ENCODE measurements around the gene ASPSCR1.

Gene ASPSCR1

DNA sequence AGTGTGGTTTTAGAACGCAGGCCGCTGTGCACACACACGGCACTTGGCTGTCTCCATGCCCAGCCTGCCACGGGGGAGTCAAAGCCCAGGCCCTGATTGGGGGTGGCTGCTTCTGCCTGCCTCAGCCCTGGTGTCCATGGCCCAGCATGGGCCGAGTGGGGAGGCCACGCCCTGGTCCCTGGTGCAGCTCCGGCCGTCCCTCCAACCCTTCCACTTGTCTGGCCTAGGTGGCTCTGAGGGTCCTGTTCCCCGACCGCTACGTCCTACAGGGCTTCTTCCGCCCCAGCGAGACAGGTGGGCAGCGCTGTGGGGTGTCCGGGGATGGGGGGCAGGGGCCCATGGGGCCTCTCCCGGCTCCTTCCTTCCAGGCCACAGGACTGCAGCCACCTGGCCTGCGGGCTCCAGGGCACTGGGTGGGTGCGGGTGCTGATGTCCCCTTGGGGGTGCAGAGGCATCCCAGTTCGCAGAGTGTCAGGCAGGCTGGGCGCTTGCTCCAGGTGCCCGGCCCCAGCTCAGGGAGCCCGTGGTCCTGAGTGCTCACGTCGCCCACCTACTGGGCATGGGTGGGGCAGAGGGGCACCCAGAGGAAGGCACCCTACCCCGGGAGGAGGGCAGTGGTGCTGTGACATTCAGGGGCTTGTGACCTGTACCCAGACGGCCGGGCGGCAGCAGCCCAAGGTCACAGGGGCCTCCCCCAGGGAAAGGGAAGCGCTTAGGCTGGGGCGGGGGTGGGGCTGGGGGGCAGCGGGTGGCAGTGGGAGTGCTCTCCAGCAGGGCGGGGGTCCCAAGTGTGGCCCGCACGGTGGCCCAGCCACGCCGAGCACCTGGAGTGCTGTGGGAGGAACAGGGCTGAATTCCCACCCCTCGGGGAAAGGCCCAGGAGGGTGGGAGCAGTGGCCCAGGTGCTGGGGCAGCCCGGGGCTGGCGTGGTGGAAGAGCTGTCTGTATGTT is 33.4 kb downstream of the ASPSCR1 start:
- H3K4me3 ChIP-seq (ENCODE audit: low read length) = no peak overlapping the region
- TF ChIP-seq, protein P1, sequence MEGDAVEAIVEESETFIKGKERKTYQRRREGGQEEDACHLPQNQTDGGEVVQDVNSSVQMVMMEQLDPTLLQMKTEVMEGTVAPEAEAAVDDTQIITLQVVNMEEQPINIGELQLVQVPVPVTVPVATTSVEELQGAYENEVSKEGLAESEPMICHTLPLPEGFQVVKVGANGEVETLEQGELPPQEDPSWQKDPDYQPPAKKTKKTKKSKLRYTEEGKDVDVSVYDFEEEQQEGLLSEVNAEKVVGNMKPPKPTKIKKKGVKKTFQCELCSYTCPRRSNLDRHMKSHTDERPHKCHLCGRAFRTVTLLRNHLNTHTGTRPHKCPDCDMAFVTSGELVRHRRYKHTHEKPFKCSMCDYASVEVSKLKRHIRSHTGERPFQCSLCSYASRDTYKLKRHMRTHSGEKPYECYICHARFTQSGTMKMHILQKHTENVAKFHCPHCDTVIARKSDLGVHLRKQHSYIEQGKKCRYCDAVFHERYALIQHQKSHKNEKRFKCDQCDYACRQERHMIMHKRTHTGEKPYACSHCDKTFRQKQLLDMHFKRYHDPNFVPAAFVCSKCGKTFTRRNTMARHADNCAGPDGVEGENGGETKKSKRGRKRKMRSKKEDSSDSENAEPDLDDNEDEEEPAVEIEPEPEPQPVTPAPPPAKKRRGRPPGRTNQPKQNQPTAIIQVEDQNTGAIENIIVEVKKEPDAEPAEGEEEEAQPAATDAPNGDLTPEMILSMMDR (conservative IDR thresholded peaks at IDR 0.05; ENCODE audit: low read length) = no peak
- DNase-seq (ENCODE audit: low read depth) = no peak

DNA sequence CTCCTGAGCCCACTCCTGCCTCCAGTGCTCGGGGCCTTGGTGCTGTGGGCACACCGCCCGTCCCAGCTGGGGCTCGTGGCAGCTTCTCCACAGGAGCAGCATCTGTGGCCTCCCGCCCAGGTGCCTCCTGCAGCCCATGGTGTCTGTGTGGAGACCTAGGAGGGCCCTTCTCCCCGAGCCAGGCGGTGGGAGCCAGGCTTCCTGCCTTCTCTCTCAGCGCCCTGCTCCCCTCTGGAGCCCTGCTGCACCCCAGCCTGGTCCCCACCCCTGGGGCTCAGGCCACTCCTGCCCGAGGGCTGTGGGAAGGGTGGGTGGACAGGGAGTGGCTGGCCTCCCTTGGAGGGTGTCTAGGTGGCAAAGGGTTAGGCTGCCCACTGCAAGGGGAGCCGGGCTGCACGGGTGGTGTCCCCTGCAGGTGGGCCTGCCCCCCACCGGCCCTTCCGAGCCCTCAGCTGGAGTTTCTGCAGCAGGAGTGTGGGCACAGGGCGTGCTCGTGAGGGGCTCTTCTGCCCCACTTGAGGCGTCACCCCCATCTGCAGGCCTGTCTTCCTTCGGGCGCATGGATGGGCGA is 34.3 kb downstream of the ASPSCR1 start:
- no peak for DNase-seq (ENCODE audit: low read depth)
- TF ChIP-seq, protein P1 (conservative IDR thresholded peaks at IDR 0.05; ENCODE audit: low read length) = no peak
- H3K4me3 ChIP-seq (ENCODE audit: low read length) = no peak overlapping the region

DNA sequence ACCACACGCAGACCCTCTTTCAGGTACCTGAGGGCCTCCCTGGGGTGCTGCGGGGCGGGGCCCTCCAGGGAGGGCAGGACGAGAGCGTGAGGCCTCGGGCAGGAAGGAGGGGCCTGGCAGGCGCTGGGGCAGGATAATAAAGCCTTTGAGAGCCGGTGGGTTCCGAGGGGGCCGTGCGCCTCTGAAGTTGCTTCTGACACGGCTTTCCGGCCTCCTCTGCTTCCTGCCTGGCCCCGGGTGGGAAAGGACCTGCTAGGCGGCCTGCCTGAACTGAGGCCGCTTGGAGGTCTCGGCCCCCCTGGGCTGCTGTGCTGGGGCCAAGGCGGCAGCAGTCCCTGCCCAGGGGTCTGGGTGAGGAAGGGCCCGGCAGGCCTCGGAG is 34.8 kb downstream of the ASPSCR1 start:
- no peak overlapping the region for H3K4me3 ChIP-seq (ENCODE audit: low read length)
- DNase-seq (ENCODE audit: low read depth) = no peak
- TF ChIP-seq, protein P1 (conservative IDR thresholded peaks at IDR 0.05; ENCODE audit: low read length) = no peak

DNA sequence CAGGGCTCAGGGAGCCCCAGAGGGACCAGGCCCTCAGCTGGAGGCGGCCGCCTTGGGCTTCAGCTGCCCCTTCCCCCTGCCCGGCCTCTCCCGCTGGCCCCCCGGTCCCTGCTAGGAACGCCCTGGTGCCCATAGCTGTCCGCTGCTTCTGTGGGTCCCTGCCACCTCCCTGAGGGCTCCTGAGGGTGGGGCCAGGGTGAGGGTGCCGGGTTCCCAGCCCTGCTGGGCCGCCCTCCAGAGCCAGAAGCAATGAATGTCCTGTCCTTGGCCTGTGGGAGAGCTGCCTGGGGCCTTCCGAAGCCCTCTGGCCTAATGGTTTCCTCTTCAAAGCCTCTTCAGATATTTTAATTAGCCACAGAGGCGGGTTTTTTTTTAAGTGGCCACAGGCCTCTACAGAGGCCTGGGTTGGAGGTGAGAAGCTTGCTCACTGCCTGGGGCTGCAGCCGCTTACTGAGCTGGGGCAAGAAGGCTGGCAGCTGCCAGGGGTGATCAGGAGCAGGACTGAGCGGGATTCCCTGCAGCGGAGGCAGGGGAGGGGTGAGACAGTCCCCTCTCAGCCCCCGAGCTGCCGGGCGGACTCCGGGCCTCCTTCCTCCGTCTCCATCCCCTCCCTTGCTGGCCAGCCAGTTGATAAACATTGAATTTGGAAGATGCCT is 35.3 kb downstream of the ASPSCR1 start:
- DNase-seq (ENCODE audit: low read depth) = no peak

DNA sequence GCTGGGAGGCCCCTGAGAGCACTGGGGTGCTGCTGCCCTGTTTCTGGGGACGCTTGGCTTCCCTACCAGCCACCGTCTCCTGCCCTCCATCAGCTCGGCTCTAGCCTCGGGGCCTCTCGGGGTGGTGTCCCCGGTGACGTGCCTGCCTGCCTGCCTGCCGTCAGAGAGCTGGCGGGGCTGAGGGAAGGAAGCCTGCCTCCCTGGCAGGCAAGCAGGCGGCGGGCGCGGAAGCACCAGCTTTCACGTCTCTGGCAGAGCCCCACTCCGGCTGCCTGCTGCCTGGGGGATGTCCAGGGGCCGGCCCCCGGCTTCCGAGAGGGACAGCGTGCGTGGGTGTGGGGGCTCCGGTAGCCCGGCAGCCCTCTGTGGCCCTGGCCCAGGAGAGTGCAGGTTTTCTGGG is 35.9 kb downstream of the ASPSCR1 start:
- no peak overlapping the region for H3K4me3 ChIP-seq (ENCODE audit: low read length)
- TF ChIP-seq, protein P1 (conservative IDR thresholded peaks at IDR 0.05; ENCODE audit: low read length) = no peak
- no peak for DNase-seq (ENCODE audit: low read depth)

More for the DNA sequence above, 35.3 kb downstream of the ASPSCR1 start:
- no peak overlapping the region for H3K4me3 ChIP-seq (ENCODE audit: low read length)
- TF ChIP-seq, protein P1 (conservative IDR thresholded peaks at IDR 0.05; ENCODE audit: low read length) = no peak

DNA sequence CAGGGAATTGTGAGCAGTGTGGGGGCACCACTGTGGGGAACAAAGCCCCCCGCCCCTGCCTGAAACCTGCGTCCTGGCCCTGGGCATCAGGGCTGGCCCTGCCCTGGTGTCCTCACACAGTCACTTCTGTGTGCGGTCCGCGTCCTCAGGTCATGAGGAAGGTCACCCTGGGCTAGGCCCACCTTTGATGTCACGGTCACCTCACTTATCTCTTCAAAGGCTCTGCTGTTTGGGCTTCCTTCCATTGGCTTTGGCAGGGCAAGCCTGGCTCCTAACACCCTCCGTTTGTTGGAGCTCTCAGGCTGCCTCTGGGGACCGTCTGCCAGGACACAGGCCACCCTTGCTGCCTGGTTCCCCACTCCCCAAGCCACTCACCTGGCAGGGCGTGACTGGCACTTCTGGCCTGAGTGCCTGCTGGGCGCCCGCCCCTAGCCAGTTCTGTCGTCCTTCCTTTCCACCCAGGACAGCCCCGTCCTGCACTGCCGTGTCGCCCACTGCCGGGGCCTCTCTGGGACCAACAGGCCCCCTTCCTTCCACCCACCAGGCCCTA is 36.4 kb downstream of the ASPSCR1 start:
- DNase-seq (ENCODE audit: low read depth) = no peak
- no peak overlapping the region for H3K4me3 ChIP-seq (ENCODE audit: low read length)
- TF ChIP-seq, protein P1 (conservative IDR thresholded peaks at IDR 0.05; ENCODE audit: low read length) = no peak
